Non-pigmented ciliary epithelial cell (primary cell): ENCODE measurements around the gene ALKBH3.

ENCODE experiments used
- DNase-seq: peaks from one replicate; pipeline ENCODE4 v3.0.0-alpha.2; 2010; ENCODE audit warnings: low read depth

ALKBH3 gene

GRCh38 chr11:43880640-43881159, at the start of gene ALKBH3:
TSS of gene ALKBH3 (plus strand) at chr11:43880831. CDS start at chr11:43882653, 1,822 bp downstream.
- peak; percentile 76 for DNase-seq

- DNase-seq: peak; percentile 100
These were observed 49.6 kb upstream of the ALKBH3 start for GRCh38 chr11:43830928-43831440.

- no peak for DNase-seq
These were observed 48.1 kb upstream of the ALKBH3 start for GRCh38 chr11:43832536-43832935.

GRCh38 chr11:43833657-43834073, 47.0 kb upstream of the ALKBH3 start:
- no peak for DNase-seq

- DNase-seq: no peak
These were observed 46.3 kb upstream of the ALKBH3 start for GRCh38 chr11:43834286-43834685.

- no peak for DNase-seq
These were observed 45.5 kb upstream of the ALKBH3 start for GRCh38 chr11:43835104-43835503.

- DNase-seq: no peak
These were observed 42.8 kb upstream of the ALKBH3 start for GRCh38 chr11:43837879-43838278.

GRCh38 chr11:43842021-43842420, 38.6 kb upstream of the ALKBH3 start:
- no peak for DNase-seq

GRCh38 chr11:43845816-43846215, 34.8 kb upstream of the ALKBH3 start:
- no peak for DNase-seq

- DNase-seq: peak; percentile 61
These were observed 28.5 kb upstream of the ALKBH3 start for GRCh38 chr11:43852057-43852636.

GRCh38 chr11:43853781-43854180, 26.9 kb upstream of the ALKBH3 start:
- no peak for DNase-seq

GRCh38 chr11:43856993-43857392, 23.6 kb upstream of the ALKBH3 start:
- no peak for DNase-seq

- DNase-seq: no peak
These were observed 19.5 kb upstream of the ALKBH3 start for GRCh38 chr11:43861141-43861540.

- peak; percentile 41 for DNase-seq
These were observed 14.1 kb upstream of the ALKBH3 start for GRCh38 chr11:43866520-43866919.

- DNase-seq: no peak
These were observed 13.7 kb upstream of the ALKBH3 start for GRCh38 chr11:43866969-43867368.

GRCh38 chr11:43868852-43869567, 11.6 kb upstream of the ALKBH3 start:
- DNase-seq: peak; percentile 65

GRCh38 chr11:43871051-43871450, 9.6 kb upstream of the ALKBH3 start:
- no peak for DNase-seq

GRCh38 chr11:43872995-43873394, 7.6 kb upstream of the ALKBH3 start:
- no peak for DNase-seq

GRCh38 chr11:43874078-43874477, 6.6 kb upstream of the ALKBH3 start:
- DNase-seq: no peak

GRCh38 chr11:43874738-43875137, 5.9 kb upstream of the ALKBH3 start:
- DNase-seq: no peak

- DNase-seq: no peak
These were observed 617 bp upstream of the ALKBH3 start for GRCh38 chr11:43879789-43880639.

- no peak for DNase-seq
These were observed 12.2 kb downstream of the ALKBH3 start for GRCh38 chr11:43892851-43893250.
